Peyer's patch (tissue), 4 donors: ENCODE data around the gene GTF2E1.

ENCODE experiments used
- CTCF ChIP-seq, 6 experiments: fragments of 450-650 bp in 4 of 6; fragments of 200-600 bp in 2 of 6; sonication (generic) in 1 of 6; IDR thresholded peaks; one replicate each; pipeline ENCODE4 v1.5.1; 2017 to 2019; ENCODE audit warnings: antibody characterized with exemption in 6 of 6, mild to moderate bottlenecking in 3 of 6, moderate library complexity in 1 of 6
- POLR2A ChIP-seq, 2 donors: fragments of 450-650 bp; IDR thresholded peaks; one replicate each; pipeline ENCODE4 v1.5.1; 2017; ENCODE audit warnings: antibody characterized with exemption in 2 of 2, mild to moderate bottlenecking in 2 of 2, moderate library complexity in 2 of 2

DNA sequence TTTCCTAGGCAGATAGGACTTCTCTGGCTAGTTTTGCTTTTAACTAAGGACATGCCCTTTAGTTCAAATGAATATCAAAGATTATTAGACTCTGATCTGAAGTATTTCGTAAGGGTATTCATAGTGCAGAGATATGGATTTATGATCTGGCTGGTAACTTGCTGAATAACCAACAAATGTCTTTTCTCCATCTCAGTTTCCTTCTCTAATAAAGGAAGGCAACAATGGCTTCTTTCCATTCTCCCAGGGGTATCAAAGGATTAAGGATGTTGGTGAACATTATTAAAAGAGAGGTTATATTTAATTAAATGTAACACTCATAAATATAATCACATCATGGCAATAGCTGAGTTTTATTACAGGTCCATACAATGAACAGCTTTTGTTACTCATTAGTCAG is 86.3 kb downstream of the GTF2E1 start:
- TF ChIP-seq POLR2A (IDR thresholded peaks at IDR 0.05) (no peak), CTCF (IDR thresholded peaks at IDR 0.05) (no peak)
